ENCODE measurements around the gene GABRR2.
"Not testable (repeated sequence)": the region's sequence is repeated elsewhere in the genome, so short reads cannot be mapped to it uniquely, and the experiment has no call there.

The GABRR2 gene

DNA sequence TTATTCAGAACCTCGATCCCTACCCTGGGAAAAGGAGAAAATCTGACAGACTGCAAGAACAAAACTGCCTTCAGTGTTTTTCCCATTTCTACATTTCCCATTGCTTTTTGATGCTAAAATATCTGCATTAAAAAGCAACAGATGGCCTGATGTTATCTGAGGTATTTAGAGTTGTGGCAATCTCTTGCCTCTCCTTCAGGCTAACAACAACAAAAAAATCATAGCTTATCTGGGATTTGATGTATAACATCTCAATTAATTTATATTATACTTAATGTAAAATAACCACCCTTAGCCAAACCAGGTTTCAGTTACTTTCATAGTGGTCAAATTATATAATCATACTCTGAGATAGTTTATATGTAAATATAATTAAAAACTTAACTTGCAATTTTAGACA, 15.8 kb upstream of the GABRR2 start:
- DNase-seq (ENCODE audit: low read depth), result no peak
- H3K4me3 ChIP-seq (ENCODE audit: low read depth, low read length), result no peak overlapping the region

DNA sequence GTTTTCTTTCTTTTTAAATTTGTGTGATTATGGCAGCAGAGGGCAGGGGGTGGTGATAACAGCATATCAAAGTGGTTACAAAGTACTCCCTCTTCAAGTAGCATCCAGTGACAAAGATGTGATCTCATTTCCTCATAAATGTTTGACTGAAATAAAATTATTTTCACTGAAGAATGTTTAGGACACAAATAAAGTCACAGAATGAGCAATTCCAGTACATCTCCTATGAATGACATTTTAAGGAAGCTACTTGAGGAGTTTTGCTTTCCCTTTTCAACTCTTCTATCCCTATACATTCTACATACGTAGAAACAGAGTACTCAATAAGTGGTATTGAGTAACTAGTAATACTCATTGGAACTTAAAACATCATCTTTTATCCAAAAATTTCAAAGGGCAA, 13.9 kb upstream of the GABRR2 start:
- no peak for DNase-seq (ENCODE audit: low read depth)
- H3K4me3 ChIP-seq (ENCODE audit: low read depth, low read length), result no peak overlapping the region

DNA sequence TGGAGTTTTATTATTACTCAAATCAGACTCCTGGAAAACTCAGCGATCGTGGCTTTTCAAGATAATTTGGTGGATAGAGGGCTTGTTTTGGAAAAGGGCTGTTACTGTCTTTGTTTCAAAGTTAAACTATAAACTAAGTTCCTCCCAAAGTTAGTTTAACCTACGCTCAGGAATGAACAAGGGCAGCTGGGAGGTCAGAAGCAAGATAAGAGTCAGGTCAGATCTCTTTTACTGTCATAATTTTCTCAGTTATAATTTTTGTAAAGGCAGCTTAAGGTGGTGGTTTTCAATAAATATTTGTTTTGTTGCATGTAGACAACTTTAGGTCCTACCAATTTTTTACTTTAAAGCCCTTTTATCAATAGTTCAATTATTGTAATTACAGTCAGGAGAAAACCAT, 9.2 kb upstream of the GABRR2 start:
- no peak for DNase-seq (ENCODE audit: low read depth)
- no peak overlapping the region for H3K4me3 ChIP-seq (ENCODE audit: low read depth, low read length)

DNA sequence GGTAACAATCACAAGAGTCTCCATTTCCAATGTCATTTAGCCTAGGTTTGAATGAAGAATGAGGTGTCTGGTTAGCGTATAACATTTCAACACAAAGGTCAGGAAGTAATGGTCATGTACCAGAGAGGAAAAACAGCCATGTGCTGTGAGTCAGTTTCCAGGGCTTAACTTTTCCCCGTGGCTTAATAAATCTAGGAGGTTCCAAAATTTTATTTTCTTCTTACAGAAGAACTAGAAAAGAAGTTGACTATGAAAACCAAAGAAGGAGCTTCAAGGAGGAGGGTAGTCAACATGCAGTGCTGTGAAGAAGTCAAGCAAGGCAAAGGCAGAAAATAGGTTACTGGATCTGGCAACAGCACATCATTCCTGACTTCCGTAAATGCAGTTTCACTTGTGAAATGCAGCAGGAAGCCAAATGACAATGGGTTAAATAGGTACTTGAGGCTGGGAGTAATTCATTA, 8.4 kb upstream of the GABRR2 start:
- peak; percentile 19 for DNase-seq (ENCODE audit: low read depth)
- H3K4me3 ChIP-seq (ENCODE audit: low read depth, low read length), result no peak overlapping the region

GRCh38 chr6:89321131-89321970, 6.3 kb upstream of the GABRR2 start:
- no peak for DNase-seq (ENCODE audit: low read depth)
- no peak overlapping the region for H3K4me3 ChIP-seq (ENCODE audit: low read depth, low read length)

- H3K4me3 ChIP-seq (ENCODE audit: low read depth, low read length), result no peak overlapping the region
- no peak for DNase-seq (ENCODE audit: low read depth)
These were observed 5.0 kb upstream of the GABRR2 start for GRCh38 chr6:89320012-89320559.

- H3K4me3 ChIP-seq (ENCODE audit: low read depth, low read length), result no peak overlapping the region
- DNase-seq (ENCODE audit: low read depth), result no peak
These were observed 2.0 kb upstream of the GABRR2 start for GRCh38 chr6:89317067-89317466.

GRCh38 chr6:89314692-89315091, 407 bp downstream of the GABRR2 start:
- no peak overlapping the region for H3K4me3 ChIP-seq (ENCODE audit: low read depth, low read length)
- no peak for DNase-seq (ENCODE audit: low read depth)

GRCh38 chr6:89313006-89313405, 2.1 kb downstream of the GABRR2 start:
- DNase-seq (ENCODE audit: low read depth), result peak; percentile 81
- no peak overlapping the region for H3K4me3 ChIP-seq (ENCODE audit: low read depth, low read length)

- DNase-seq (ENCODE audit: low read depth), result peak; percentile 48
- H3K4me3 ChIP-seq (ENCODE audit: low read depth, low read length), result no peak overlapping the region
These were observed 3.1 kb downstream of the GABRR2 start for GRCh38 chr6:89311853-89312531.

- H3K4me3 ChIP-seq (ENCODE audit: low read depth, low read length), result no peak overlapping the region
- no peak for DNase-seq (ENCODE audit: low read depth)
These were observed 3.6 kb downstream of the GABRR2 start for GRCh38 chr6:89311530-89311852.

DNA sequence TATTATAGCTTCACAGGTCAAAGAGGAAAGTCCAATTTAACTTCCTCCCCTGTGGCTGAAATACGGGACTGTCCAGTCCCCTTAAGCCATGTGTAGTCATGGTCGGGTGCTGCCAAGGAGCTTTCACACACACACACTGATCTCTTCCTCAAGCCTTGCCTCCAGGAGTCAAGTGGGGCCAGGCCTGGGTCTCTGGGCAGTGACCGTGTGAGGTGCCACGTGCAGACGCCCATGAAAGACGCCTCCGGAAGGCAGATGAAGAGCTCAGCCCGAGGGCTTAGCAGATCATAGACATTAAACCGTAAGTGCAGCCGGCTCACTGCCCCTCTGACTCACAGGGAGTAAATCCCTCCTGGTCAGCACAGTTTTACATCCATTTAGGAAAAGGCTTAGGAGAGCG, 4.2 kb downstream of the GABRR2 start:
- no peak overlapping the region for H3K4me3 ChIP-seq (ENCODE audit: low read depth, low read length)
- peak; percentile 21 for DNase-seq (ENCODE audit: low read depth)

DNA sequence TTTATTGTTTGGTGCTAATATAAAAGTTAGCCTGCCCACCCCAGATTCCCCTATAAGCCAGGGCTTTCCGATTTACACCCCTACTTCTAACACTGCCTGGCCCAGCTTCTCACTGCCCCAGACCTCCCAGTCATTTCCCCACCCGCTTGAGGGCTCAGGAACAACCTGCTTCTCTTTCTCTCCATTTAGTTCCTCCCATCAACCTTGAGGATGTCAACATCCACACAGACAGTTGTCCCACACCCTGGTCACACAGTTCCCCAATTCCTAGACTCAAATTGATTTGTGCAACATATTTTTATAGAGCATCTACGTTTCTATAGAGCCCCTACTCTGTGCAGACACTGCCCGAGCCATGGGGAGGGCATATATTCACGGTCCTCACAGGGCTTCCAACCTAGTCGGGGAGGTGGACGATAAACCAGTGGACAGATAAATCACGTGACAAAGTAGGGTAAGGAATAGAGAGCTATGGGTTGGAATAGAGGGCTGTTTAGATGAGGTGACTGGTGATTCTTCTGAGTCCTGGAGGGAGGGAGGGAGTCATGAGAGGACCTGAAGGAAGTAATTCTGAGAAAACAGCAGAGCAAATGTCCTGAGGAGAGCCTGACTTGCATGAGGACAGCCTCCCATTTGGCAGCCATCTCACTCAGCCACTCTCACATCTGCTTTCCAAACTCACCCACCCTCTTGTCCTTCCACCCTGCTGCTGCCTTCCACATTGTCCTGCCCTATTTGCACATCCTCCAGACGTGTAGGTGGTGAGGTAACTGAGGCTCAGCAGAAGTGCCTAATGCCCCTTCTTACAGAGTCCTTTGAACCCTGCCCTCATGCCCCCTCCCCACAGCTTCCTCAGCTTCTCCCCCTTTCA, 6.3 kb downstream of the GABRR2 start:
- H3K4me3 ChIP-seq (ENCODE audit: low read depth, low read length), result no peak overlapping the region
- no peak for DNase-seq (ENCODE audit: low read depth)

DNA sequence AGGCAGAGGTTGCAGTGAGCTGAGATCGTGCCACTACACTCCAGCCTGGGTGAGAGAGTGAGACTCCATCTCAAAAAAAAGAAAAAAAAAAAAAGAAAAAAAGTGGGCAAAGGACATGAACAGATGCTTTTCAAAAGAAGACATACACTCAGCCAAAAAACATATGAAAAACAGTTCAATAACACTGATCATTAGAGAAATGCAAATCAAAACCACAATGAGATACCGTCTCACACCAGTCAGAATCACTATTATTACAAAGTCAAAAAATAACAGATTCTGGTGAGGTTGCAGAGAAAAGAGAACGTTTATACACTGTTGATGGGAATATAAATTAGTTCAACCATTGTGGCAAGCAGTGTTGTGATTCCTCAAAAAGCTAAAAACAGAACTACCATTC, 10.6 kb downstream of the GABRR2 start:
- not testable (repeated sequence) for DNase-seq (ENCODE audit: low read depth); H3K4me3 ChIP-seq (ENCODE audit: low read depth, low read length)

- no peak overlapping the region for H3K4me3 ChIP-seq (ENCODE audit: low read depth, low read length)
- DNase-seq (ENCODE audit: low read depth), result no peak
These were observed 12.2 kb downstream of the GABRR2 start for GRCh38 chr6:89302936-89303335.

DNA sequence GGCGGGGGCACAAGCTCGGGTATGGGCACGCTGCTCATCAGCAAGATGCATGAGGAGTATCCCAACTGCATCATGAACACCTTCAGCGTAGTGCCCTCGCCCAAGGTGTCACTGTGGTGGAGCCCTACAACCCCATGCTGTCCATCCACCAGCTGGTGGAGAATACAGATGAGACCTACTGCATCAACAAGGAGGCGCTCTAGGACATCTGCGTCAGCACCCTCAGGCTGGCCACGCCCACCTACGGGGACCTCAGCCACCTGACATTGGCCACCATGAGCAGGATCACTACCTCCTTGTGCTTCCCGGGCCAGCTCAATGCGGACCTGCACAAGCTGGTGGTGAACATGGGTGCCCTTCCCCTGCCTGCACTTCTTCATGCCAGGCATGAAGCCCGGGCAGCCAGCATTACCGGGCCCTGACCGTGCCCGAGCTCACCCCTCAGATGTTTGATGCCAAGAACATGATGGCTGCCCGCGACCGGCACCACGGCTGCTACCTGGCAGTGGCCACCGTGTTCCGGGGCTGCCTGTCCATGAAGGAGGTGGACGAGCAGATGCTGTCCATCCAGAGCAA, 12.8 kb downstream of the GABRR2 start:
- DNase-seq (ENCODE audit: low read depth), result no peak
- H3K4me3 ChIP-seq (ENCODE audit: low read depth, low read length), result no peak overlapping the region

DNA sequence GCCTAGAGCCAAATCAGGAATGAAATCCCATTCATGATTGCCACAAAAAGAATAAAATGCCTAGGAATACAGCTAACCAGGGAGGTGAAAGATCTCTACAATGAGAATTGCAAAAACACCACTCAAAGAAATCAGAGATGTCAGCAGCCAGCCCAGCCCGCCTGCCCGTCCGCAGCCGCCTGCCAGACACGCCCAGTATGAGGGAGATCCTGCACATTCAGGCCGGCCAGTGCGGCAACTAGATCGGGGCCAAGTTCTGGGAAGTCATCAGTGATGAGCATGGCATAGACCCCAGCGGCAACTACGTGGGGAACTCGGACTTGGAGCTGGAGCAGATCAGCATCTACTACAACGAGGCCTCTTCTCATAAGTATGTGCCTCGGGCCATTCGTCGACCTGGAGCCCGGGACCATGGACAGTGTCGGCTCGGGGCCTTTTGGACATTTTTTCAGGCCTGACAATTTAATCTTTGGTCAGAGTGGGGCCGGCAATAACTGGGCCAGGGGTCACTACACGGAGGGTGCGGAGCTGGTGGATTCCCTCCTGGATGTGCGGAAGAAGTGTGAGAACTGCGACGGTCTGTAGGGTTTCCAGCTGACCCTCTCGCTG, 13.4 kb downstream of the GABRR2 start:
- no peak for DNase-seq (ENCODE audit: low read depth)
- no peak overlapping the region for H3K4me3 ChIP-seq (ENCODE audit: low read depth, low read length)

- no peak overlapping the region for H3K4me3 ChIP-seq (ENCODE audit: low read depth, low read length)
- no peak for DNase-seq (ENCODE audit: low read depth)
These were observed 15.6 kb downstream of the GABRR2 start for GRCh38 chr6:89299466-89299850.
